GM21576 (cell line): ENCODE data around the gene PTTG1IP.
"Not testable (repeated sequence)": the region's sequence is repeated elsewhere in the genome, so short reads cannot be mapped to it uniquely, and the experiment has no call there.

Experiments
- ATAC-seq: cut with Tn5 transposase; IDR thresholded peaks from one replicate; pipeline ENCODE4 v1.9.1; 2021; ENCODE audit warnings: mild to moderate bottlenecking, moderate library complexity; ENCODE audit not compliant: unreplicated experiment

The PTTG1IP gene

DNA sequence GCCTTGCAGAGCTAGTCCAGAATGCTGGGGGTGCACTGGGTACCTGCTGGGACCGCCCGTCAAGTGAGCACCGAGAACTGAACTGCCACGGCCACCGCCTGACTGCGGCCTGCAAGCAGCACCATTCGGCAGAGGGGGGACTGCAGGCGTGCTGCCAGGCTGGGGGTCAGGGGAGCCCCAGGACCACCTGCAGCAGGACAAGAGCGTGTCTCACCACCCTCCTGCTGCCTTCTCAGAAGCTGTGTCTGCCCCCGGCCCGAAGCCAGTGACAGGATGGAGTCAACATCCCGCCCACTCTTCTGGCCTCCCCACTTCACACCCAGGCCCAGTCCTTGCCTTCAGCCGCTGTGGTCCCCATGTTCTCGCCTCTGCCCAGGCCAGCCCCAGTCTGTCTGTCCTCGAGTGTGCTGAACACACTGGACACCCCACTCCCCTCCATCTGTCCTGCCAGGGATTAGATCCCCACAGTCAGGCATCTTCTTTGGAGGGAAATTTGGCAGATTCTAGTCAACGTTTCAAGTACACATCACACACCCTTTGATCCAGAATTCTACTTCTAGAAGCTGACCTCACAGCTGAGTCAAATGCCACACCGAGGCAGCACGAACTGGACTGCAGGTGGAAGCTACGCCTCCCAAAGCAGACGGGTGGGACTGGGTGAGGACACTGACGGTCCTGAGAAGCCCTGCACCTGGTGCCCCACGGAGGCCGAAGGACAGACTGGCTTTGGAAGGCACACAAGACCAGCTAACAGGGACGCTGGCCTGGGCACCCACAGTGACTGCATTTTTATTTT is 26.0 kb downstream of the PTTG1IP start:
- no peak for ATAC-seq

DNA sequence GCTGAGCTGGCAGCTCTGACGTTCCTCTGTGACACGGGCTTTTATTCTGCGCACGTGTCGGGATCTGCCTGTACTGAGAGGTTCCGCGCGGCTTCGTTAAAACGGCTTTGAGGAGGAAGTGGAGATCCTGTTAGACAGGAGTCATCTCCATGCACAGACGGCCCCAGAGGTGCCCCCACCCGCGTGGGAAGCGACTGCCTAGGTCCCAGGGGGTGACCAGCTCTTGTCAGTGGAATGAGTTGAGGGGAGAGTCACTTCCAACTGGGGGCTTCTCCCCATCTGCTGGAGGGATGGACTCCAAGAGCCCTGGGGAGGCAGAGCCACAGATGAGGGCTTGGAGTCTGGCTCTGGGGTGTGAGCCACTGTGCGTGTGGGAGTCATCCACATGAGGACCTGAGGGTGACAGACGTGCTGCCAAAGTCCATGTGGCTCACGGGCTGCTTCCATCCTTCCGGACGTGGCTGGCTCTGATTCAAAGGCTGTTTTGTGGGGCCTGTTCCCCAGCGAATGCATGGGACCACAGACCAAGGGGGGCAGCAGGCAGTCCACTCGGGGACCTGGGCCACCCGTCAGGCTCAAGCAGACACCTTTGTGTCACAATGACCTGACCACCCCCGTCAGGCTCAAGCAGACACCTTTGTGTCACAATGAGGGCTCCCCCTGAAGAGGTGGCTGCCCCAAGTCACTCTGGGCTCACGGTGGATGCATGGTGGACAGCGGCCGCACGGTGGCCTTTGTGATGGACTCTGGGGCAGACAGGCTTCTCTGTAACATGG is 26.8 kb downstream of the PTTG1IP start:
- ATAC-seq = no peak

DNA sequence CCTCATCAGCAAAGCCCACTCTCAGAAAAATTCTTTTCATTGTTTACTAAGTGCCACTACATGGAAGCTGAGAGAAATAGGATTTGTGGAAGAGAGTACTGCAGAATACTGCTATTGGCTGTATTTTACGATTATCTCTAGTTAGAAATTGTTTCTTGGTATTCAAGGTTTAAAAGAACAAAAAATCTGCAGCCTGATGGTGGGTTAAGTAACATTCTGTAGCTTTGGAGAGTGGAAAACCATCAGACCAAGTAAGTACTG is 27.3 kb downstream of the PTTG1IP start:
- ATAC-seq = no peak

DNA sequence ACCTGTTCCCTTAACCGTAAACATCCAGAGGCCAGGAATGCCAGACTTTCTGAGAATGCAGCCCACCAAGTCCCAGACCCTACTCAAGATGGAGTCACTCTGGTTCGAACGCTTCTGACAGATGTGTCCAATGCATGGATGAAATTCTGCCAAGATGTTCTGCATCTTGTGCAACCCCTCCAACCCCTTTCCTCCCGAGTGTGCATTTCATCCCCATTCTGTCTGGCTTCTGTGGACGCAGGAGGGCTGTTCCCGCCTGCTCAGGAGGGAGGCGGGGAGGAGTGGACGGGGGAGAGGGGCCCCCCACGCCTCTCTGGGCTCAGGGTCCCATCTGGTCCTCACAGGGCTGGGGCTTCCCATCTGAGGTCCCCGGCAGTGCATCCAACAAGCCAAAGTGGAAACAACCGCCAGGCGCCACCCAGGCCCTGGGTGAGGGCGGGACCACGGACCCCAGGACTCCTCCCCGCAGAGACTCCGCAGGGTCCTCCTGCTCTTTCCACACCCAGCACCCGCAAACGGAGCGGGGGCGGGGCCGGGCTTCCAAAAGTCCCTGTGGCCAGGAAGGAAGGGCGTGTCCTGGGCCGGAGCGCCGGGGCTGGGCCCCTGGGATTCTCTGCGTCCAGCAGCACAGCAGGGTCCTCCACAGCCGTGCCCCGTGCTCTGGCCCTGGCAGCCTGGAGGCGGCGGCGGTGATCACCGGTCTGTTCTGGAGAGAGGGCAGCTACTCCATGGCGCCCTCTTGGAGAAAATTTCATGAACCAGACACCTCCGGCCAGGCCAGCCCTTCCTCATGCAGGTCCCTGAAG is 27.9 kb downstream of the PTTG1IP start:
- no peak for ATAC-seq

DNA sequence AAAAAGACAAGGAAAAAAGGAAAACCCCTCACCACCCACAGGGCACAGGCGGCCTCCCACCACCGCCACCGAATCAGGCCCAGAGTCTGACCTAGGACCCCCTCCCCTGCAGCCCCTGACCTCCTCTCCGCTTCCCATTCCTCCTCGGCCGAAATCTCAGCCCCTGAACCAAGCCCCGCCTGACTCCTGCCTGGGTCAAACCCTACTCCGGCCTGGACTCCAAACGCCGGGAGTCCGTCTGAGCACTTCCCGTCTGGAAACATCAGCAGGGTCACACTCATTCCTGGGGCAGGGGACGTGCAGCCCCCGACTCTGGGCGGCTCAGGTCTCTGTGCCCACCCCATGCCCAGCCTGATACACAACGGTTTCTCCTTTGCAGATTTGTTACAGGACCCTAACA is 29.2 kb downstream of the PTTG1IP start:
- ATAC-seq = no peak

DNA sequence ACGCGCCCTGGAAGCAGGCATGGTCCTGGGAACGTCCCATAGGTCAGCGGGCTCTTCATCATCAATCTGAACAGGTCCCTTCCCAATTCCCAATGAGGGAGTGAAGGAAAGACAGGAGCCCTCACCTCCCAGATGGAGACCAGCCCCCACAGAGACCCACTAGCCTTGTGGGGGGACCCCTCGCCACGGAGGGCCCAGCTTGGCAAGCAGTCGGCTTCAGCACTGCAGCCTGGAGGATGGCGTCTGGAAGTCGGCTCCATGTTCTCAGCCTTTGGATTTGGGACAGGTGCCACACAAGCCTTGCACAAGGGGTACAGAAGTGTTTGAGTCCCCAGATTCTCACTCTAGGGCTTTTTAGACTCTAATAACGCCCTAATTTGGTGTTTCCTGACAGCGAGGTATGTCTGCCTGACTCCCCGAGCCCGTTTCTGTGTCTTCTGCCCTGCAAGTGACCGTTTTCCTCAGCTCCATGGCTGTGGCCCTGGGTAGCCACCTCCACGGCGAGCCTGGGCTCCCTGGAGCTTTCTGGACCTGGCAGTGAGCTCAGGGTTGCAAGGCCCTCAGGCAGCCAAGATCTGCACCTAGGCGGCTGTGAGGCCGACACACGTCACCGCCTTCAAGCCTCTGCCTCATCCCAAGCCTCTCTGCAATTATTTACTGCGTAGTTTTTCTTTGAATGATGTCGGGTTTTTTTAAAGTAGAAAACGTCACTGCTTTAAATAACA is 30.6 kb downstream of the PTTG1IP start:
- no peak for ATAC-seq

DNA sequence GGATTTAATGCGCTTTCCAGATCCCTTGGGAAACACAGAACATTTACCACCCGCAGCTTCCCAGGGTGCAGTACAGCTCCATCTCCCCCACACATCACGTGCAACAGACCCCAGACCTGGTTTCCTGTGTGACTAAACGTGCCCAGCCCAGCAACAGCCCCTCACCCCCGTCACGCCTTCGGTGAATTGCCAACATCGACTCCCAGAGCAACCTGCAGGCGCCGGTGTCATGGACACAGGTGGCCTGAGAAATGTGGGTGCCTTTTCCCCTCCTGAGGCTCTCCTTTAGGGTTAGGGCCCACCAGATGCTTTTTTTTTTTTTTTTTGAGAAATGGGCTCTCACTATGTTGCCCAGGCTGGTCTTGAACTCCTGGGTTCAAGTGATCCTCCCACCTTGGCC is 31.4 kb downstream of the PTTG1IP start:
- ATAC-seq = no peak

DNA sequence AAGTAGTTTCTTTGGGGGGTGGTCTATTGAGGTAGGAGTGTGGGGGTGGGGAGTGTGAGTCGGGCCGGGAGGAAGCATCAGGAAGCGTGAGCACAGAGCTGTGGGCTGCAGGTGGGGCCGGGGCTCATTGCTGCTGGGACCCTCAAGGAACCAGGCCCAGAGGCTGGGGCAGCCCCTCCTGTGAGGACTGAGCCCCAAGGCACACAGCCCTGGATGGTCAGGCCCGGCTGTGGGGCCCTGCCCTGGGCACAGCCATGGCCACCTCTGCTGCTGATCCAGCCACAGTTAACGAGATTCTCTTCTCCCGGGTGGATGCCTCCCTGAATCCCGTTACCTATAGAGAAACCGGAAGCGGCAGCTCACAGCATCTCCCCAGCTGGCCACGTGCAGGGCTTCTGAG is 32.7 kb downstream of the PTTG1IP start:
- no peak for ATAC-seq

DNA sequence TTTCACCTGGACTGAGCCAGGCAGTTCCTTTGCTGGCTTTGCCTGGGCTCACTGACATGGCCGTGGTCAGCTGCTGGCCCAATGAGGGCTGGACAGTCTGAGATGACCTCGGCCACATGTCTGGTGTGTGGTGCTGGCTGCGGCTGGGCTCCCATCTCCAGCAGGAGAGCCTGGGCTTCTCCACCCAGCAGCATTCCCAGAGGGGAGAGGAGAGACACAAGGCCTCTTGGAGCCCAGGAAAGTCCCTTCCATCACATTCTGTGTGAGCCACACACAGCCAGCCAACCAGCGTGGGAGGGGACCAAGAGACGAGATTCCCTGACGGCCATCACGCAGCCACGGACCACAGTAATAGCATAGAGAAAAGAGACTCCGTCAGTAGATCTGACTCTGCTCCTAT is 34.5 kb downstream of the PTTG1IP start:
- no peak for ATAC-seq

DNA sequence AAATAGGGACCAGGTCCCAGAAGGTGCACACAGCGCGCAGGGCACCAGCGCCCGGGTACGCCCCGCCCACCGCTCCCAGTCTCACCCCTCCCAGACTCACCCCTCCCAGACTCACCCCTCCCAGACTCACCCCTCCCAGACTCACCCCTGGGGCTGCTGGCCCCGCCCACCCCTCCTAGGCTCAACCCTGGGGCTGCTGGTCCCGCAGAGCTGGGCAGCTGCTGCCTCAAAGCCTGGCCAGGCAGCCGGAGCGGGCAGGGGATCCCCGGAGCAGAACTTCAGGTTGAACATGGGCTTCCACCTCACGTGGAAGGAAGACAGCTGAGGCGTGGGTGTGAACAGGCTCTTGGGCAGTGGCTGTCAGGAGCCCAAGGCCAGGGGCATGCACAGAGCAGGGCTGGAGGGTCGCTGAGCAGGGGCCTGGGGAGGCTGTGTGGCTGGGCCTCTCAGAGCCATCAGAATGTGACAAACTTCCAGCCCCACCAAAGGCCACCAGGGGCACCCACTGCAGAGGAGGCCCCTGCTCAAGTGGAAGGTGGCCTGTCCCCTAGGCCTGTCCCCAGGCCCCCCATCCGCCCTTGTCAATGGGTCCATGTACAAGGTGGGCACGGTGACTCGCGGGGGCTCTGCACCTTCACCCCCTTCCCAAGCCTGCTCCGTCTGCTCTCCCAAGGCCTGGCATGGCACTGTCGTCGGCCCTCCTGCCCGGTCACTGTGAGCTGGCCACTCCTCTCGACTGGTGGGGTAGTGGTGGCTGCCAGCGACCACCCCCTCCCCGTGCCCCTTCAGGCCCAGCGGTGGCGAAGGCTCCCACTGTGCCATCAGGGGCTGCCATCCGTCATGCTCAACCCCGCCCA is 35.2 kb downstream of the PTTG1IP start:
- no peak for ATAC-seq

DNA sequence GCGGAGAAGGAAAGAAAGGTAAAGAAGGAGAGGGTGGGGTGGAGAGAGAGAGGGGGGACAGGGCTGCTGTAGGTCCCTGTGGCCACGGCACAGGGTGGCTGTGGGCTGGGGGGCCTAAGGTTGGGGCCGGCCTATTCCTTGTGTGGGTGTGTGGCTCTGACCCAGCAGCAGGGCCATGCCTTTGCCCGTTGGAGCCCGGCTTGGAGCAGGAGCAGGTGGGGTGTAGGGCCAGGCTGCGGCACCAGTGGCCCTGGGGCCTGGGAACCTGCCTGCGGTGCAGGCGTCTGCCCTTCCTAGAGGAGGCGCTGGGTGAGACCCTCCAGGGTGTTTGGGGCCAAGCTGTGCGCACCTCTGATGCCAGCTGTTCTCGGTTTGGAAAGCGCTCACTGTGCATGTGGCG is 36.0 kb downstream of the PTTG1IP start:
- ATAC-seq = no peak

DNA sequence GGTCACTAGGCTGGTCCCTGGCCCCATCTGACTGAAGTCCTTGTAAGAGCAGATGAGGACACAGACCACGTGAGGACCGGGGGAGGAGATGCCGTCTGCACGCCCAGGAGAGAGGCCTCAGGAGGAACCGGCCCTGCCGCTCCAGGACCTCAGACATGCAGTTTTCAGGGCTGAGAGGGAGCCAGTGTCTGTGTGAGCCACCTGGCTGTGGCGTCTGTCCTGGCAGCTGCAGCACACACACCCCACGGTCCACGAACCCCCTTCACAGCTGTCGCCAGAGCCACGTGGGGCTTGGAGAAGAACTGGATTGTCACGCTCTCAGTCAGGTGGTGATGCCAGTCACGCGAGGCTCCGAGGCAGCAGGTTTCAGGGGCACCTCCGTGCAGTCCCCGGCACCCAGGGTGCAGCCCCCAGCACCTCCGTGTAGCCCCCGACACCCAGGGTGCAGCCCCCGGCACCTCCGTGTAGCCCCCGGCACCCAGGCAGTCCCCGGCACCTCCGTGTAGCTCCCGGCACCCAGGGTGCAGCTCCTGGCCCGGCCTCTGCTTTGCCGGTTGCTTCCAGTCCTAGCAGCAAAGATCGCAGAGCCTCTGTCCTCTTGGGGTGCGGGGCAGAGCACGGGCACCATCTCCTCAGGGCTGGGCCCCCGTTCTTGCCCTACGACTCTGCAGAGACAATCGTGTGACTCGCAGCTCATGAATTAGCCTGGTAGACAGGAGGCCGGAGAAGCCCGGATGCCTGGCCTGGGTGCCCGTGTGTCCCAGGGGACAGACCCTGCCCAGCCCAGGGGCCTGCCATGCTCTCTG is 36.6 kb downstream of the PTTG1IP start:
- no peak for ATAC-seq

DNA sequence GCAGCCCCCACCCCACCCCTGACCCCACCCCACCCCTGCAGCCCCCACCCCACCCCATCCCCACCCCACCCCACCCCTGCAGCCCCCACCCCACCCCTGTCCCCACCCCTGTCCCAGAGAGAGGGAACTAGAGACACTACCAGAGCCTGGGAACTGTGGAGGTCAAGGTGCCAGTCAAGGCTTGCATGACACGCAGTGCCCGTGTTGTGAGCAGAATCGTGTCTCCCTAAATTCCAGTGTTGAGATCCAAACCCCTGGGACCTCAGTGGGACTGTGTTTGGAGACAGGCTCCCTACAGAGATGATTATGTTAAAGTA is 37.2 kb downstream of the PTTG1IP start:
- no peak for ATAC-seq

DNA sequence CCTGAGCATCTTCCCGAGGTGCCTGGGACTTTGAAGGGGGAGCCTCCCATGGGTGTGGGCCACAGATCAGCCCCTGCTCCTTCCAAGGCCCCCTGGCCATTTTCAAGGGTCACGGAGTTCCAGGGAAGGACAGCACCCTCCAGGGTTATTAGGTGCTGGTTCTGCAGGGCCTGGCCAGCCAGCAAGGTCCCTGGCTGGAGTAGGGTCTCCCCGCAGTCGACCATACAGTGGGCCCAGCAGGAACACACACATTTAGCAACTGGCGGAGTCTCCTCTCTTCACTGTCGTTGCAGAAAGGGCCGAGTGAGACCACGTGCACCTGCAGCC is 37.9 kb downstream of the PTTG1IP start:
- ATAC-seq = no peak

DNA sequence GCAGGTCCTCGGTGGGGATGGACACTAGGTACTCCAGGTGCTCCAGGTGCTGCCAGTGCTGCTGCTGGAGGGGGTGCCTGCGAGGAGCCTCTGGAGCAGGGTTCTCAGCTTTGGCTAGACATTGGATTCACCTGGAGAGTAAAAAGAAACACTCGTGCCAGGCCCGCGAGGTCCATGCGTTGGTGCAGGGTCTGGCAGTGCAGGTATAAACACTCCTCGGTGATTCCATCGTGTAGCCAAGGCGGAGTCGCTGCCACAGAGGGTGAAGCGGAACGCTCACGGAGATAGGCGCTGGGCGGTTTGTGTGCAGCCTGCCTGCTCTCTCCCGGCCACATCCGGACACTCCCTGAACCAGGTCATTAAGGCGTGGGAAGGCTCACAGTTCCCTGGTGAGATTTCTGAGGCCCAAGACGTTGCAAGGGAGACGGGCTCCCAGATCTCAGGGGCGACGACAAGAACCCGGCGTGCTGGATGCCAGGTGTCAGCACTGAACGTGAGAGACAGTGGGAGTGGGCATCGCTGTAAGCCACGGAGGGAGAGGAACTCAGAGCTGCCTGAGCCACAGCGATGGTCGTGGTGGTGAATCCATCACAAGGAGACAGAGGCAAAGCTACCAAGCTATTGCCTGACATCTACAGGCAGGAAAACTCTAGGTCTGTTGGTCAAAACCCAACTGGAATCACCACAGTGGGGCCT is 38.4 kb downstream of the PTTG1IP start:
- no peak for ATAC-seq

DNA sequence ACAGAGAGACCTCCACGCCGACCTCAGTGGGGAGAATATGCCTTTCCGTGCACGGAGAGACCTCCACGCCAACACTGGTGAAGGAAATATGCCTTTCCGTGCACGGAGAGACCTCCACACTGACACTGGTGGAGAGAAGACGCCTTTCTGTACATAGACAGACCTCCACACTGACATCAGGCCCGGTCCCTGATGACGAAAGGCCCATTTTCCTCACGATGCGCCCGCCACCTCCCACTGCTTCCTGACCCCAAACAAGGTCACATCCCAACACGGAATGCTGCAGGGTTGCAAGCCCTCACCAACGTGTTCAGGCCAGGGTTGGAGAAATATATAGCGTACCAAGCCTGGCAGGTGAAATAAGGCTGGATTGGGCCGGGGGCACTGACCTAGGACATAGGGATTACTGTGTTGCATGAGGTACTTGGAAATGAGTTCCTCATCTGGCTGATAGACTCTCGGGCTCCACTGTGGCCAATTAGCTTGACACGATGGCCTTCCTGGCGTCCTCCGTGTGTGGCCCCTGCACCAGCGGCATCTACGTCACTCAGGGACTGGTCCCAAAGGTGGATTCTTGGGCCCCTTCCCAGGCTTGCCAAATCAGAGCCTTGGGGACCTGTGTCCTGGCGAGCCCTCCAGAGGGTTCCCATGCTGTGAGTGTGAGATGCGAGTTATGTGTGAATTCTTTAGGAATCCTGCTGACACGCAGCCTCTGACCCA is 39.1 kb downstream of the PTTG1IP start:
- no peak for ATAC-seq

DNA sequence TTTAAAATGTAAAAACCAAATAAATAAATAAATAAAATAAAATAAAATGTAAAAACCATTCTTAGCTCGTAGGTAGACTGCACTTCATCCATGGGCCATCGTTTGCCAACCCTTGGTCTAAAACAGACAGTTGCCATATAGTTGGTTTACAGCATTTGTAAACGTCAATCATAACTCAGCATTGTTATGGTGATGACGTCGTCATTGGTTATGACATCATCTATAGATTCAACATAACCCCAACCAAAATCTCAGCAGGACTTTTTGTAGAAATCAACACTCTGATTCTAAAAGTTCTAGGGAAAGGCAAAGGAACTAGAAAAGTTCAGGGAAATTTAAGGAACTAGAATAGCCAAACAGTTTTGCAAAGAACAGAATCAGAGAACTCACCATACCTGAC is 39.8 kb downstream of the PTTG1IP start:
- ATAC-seq = no peak

DNA sequence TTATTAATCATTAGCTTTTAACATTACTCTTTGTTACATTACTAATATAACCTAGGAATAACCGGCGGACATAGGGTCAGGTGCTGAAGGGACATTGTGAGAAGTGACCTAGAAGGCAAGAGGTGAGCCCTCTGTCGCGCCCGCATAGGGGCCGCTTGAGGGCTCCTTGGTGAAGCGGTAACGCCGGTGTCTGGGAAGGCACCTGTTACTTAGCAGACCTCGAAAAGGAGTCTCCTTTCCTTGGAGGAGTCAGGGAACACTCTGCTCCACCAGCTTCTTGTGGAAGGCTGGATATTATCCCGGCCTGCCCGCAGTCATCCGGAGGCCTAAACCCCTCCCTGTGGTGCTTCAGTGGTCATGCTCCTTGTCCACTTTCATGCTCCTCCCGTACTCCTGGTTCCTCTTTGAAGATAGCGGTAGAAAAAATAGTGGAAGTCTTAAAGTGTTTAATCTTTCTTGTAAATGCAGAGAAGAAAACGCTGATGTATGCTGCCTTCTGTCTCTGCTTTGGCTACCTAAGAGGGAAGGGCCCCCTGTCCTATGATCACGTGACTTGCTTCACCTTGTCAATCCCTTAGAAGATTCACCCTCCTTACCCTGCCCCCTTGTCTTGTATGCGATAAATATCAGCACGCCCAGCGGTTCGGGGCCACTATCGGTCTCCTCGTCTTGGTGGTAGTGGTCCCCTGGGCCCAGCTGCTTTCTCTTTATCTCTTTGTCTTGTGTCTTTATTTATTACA is 40.8 kb downstream of the PTTG1IP start:
- ATAC-seq = not testable (repeated sequence)
